ACC112 (cell line): Measurements from ENCODE around the gene SPDYA.

Experiments used
- H2AFZ ChIP-seq: fragments of 200-600 bp; sonication (generic); one replicate; pipeline ENCODE4 v1.6.0; 2017; ENCODE audit warnings: antibody characterized with exemption, low read length; ENCODE audit not compliant: unreplicated experiment
- H3K27ac ChIP-seq: fragments of 200-600 bp; sonication (generic); 2 replicates; pipeline ENCODE4 v1.5.1; 2014; ENCODE audit warnings: low read depth, mild to moderate bottlenecking, antibody characterized with exemption, low read length, moderate library complexity
- H3K27me3 ChIP-seq: fragments of 200-600 bp; sonication (generic); 2 replicates; pipeline ENCODE4 v1.6.1; 2014; ENCODE audit warnings: mild to moderate bottlenecking, antibody characterized with exemption, low read length, moderate library complexity, mixed read lengths; ENCODE audit not compliant: insufficient read depth
- H3K36me3 ChIP-seq: fragments of 200-600 bp; sonication (generic); 2 replicates; pipeline ENCODE4 v1.6.1; 2016; ENCODE audit warnings: mild to moderate bottlenecking, antibody characterized with exemption, low read length, moderate library complexity, mixed read lengths; ENCODE audit not compliant: insufficient read depth
- H3K4me1 ChIP-seq: fragments of 200-600 bp; sonication (generic); one replicate; pipeline ENCODE4 v1.6.1; 2016; ENCODE audit warnings: low read length, mixed read lengths; ENCODE audit not compliant: insufficient read depth, unreplicated experiment, control insufficient read depth
- H3K4me3 ChIP-seq: fragments of 200-600 bp; sonication (generic); 2 replicates; pipeline ENCODE4 v1.5.1; 2014; ENCODE audit warnings: mild to moderate bottlenecking, low read depth, low read length
- H3K79me2 ChIP-seq: fragments of 200-600 bp; sonication (generic); one replicate; pipeline ENCODE4 v1.6.0; 2016; ENCODE audit warnings: low read length; ENCODE audit not compliant: control insufficient read depth, unreplicated experiment, insufficient read depth

SPDYA gene

DNA sequence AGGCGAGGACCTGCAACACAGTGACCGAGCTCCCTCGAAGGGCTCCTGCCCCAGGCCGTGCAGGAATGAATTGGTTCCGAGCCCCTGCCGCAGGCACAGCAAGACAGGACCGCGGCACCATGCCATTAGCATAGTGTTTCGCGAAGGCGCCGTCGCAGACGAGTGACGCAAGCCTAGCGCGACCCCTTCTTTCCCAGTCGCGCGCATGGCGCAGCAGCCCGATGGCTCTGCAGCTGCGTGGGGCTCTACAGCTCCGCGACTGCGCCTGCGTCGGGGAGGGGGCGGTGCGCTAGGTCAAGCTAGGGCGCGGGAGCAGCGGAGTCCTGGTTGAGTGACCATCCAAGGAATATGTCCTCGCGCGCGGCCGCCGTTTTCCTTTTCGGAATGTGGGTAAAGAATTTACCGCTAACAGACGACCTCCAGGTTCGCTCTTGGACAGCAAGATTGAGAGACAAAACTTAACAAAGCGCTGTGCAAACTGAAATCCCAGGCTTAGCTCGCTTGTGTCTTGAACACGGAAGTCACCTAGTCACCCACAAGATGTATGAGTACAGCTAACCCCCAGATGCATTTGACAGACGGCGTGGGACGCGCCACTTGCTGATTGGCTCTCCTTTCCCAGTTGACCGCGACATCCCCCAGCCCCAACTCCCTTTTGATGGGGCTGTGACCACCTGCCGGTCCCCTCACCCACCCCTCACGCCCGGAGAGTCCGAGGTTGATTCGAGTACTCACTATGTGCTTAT is 59.7 kb downstream of the SPDYA start, which contains the start of gene TRMT61B:
TSS of gene TRMT61B (minus strand) at position 164 of the 746 bp plus-strand sequence. CDS start at position 132, 32 bp downstream.
- Histone ChIP-seq H3K4me3 (peak within 1 kb of the TSS; percentile 88), H3K27me3 (peaks cover 3% of the 10 kb centered on the region; the same call in 1 of the 2 replicates), H3K27ac (peak within 1 kb of the TSS; percentile 24; the same call in 1 of the 2 replicates), H3K4me1 (peaks cover 16% of the 10 kb centered on the region), H3K79me2 (peaks cover 38% of the 10 kb centered on the region), H2AFZ (peak within 1 kb of the TSS; percentile 83), H3K36me3 (no peaks in the 10 kb centered on the region)

- peaks cover 33% of the 10 kb centered on the region for H3K79me2 ChIP-seq
- H3K4me1 ChIP-seq: peaks cover 16% of the 10 kb centered on the region
- peaks cover 14% of the 10 kb centered on the region for H3K27me3 ChIP-seq
- H3K36me3 ChIP-seq: no peaks in the 10 kb centered on the region
- no peak overlapping the region; the same call in 1 of the 2 replicates for H3K4me3 ChIP-seq
- H3K27ac ChIP-seq: no peak overlapping the region
- no peak overlapping the region for H2AFZ ChIP-seq
Observed at GRCh38 chr2:28871620-28872019, 61.0 kb downstream of the SPDYA start.

DNA sequence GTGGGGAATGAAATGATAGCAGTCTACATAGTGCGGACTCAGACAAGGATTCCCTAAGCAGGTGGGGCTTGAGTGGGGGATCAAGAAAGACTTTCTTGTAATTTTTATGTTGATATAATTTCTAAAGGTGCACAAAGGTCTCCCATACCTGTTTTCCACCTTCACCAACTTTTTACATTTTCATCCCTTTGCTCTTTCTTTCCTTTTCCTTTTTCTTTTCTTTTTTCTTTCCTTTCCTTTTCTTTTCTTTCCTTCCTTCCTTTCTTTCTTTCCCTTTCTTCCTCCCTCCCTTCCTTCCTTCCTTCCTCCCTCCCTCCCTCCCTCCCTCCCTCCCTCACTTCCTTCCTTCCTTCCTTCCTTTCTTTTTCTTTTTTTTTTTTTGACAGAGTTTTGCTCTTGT is 69.6 kb downstream of the SPDYA start:
- Histone ChIP-seq H3K4me1 (no peaks in the 10 kb centered on the region), H3K27me3 (peaks cover 26% of the 10 kb centered on the region), H3K79me2 (no peaks in the 10 kb centered on the region), H3K4me3 (no peak overlapping the region), H3K36me3 (no peaks in the 10 kb centered on the region), H3K27ac (no peak overlapping the region), H2AFZ (no peak overlapping the region)

- H3K4me3 ChIP-seq: no peak overlapping the region
- peaks cover 22% of the 10 kb centered on the region for H3K4me1 ChIP-seq
- H3K27ac ChIP-seq: no peak overlapping the region
- H3K36me3 ChIP-seq: no peaks in the 10 kb centered on the region
- no peak overlapping the region for H2AFZ ChIP-seq
- H3K27me3 ChIP-seq: no peaks in the 10 kb centered on the region
- H3K79me2 ChIP-seq: peaks cover 41% of the 10 kb centered on the region
Observed at GRCh38 chr2:28893488-28893887, 82.9 kb downstream of the SPDYA start.

DNA sequence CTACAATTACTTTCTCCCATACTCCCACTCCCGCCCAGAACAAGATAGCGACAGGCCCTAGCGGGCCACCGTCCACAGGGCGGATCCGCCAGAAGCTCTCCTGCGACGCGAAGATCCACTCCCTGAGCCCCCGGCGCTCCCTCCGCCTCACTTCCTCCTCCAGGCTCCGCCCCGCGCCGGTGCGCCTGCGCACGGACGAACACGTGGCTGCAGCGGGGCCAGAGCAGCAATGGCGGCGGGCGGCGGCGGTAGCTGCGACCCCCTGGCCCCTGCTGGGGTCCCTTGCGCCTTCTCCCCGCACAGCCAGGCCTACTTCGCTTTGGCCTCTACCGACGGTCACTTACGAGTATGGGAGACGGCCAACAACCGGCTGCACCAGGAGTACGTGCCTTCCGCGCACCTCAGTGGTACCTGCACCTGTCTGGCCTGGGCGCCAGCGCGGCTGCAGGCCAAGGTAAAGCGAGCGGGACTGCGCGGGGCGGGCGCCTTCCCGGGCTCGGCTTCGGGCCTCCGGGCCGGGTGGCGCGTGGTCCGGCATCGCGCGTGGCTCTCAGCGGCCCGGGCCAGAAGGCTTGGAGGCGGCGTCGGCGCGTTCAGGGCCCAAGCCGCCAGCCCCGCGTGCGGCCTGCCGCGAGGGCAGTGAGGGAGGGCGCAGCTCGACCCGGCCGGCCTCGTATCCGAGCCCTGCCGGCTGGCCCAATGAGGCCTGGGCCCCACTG is 84.0 kb downstream of the SPDYA start, which contains the start of gene WDR43:
TSS of gene WDR43 (plus strand) at position 198 of the 719 bp plus-strand sequence. CDS start at position 230, 32 bp downstream.
- H2AFZ ChIP-seq: peak within 1 kb of the TSS; percentile 90
- H3K27ac ChIP-seq: peak within 1 kb of the TSS; percentile 74

GRCh38 chr2:28895189-28895893 is 84.7 kb downstream of the SPDYA start:
- no peaks in the 10 kb centered on the region for H3K36me3 ChIP-seq
- H3K79me2 ChIP-seq: peaks cover 59% of the 10 kb centered on the region
- peak overlapping the region; percentile 90 for H2AFZ ChIP-seq
- peak overlapping the region; percentile 74 for H3K27ac ChIP-seq
- H3K27me3 ChIP-seq: no peaks in the 10 kb centered on the region
- H3K4me3 ChIP-seq: peak overlapping the region; percentile 92
- H3K4me1 ChIP-seq: peaks cover 30% of the 10 kb centered on the region

More for the DNA sequence above, 84.0 kb downstream of the SPDYA start, which contains the start of gene WDR43:
- Histone ChIP-seq H3K79me2 (peaks cover 52% of the 10 kb centered on the region), H3K27me3 (no peaks in the 10 kb centered on the region), H3K36me3 (no peaks in the 10 kb centered on the region), H3K4me1 (peaks cover 30% of the 10 kb centered on the region), H3K4me3 (peak within 1 kb of the TSS; percentile 92)

- no peaks in the 10 kb centered on the region for H3K36me3 ChIP-seq
- no peaks in the 10 kb centered on the region for H3K27me3 ChIP-seq
- H3K4me3 ChIP-seq: peak overlapping the region; percentile 92
- H3K27ac ChIP-seq: peak overlapping the region; percentile 8; the same call in 1 of the 2 replicates
- peaks cover 75% of the 10 kb centered on the region for H3K79me2 ChIP-seq
- no peak overlapping the region for H2AFZ ChIP-seq
- peaks cover 46% of the 10 kb centered on the region for H3K4me1 ChIP-seq
Observed at GRCh38 chr2:28896906-28897305, 86.3 kb downstream of the SPDYA start.

- Histone ChIP-seq H3K79me2 (peaks cover 86% of the 10 kb centered on the region), H3K36me3 (peaks cover 4% of the 10 kb centered on the region), H3K4me1 (peaks cover 54% of the 10 kb centered on the region), H3K27me3 (no peaks in the 10 kb centered on the region), H3K4me3 (peak overlapping the region; percentile 92; the same call in 1 of the 2 replicates), H2AFZ (no peak overlapping the region), H3K27ac (no peak overlapping the region)
Observed at GRCh38 chr2:28898048-28898447, 87.4 kb downstream of the SPDYA start.
